Renal cortical epithelial cell (primary cell): ENCODE measurements around the gene PANK1. TPM values are rescaled to one million over a fixed set of nuclear protein-coding genes. Genes with fewer than 3 reads are reported as not detected.

Experiments
- DNase-seq: peaks from one replicate; pipeline ENCODE4 v3.0.0-alpha.2; 2011; ENCODE audit warnings: low read depth
- total RNA-seq: library from RNA; depleted of rRNA; stranded (reverse); fragments of >200 nt; gene quantifications from 2 replicates; pipeline ENCODE4 v1.2.3, GENCODE V29; 2014

Gene PANK1
- 14.6 and 25.3 TPM in 2 replicates for total RNA-seq

- DNase-seq = peak; percentile 56
Measured at GRCh38 chr10:89644967-89645741, at the start of gene PANK1. Gene PANK1 (minus strand): TSS chr10:89645242. CDS start chr10:89644891, 351 bp downstream.

- no peak for DNase-seq
Measured at GRCh38 chr10:89693176-89693575, 48.1 kb upstream of the PANK1 start.

- no peak for DNase-seq
Measured at GRCh38 chr10:89692416-89692815, 47.4 kb upstream of the PANK1 start.

GRCh38 chr10:89690027-89690426 lies 45.0 kb upstream of the PANK1 start:
- DNase-seq = no peak

GRCh38 chr10:89685936-89686335 lies 40.9 kb upstream of the PANK1 start:
- DNase-seq = no peak

GRCh38 chr10:89684604-89685003 lies 39.6 kb upstream of the PANK1 start:
- no peak for DNase-seq

GRCh38 chr10:89683883-89684282 lies 38.8 kb upstream of the PANK1 start:
- DNase-seq = no peak

GRCh38 chr10:89679986-89680385 lies 34.9 kb upstream of the PANK1 start:
- DNase-seq = peak; percentile 55

- DNase-seq = no peak
Measured at GRCh38 chr10:89677341-89677740, 32.3 kb upstream of the PANK1 start.

- peak; percentile 62 for DNase-seq
Measured at GRCh38 chr10:89670926-89671325, 25.9 kb upstream of the PANK1 start.

- DNase-seq = no peak
Measured at GRCh38 chr10:89669985-89670384, 24.9 kb upstream of the PANK1 start.

- peak; percentile 39 for DNase-seq
Measured at GRCh38 chr10:89668386-89669071, 23.5 kb upstream of the PANK1 start.

- DNase-seq = no peak
Measured at GRCh38 chr10:89666138-89666537, 21.1 kb upstream of the PANK1 start.

GRCh38 chr10:89665302-89665701 lies 20.3 kb upstream of the PANK1 start:
- no peak for DNase-seq

GRCh38 chr10:89664203-89664602 lies 19.2 kb upstream of the PANK1 start:
- DNase-seq = no peak

GRCh38 chr10:89663144-89663543 lies 18.1 kb upstream of the PANK1 start:
- no peak for DNase-seq

- no peak for DNase-seq
Measured at GRCh38 chr10:89662596-89662995, 17.6 kb upstream of the PANK1 start.

- no peak for DNase-seq
Measured at GRCh38 chr10:89659143-89660131, 14.4 kb upstream of the PANK1 start.

- no peak for DNase-seq
Measured at GRCh38 chr10:89657302-89657701, 12.3 kb upstream of the PANK1 start.

- no peak for DNase-seq
Measured at GRCh38 chr10:89655722-89656121, 10.7 kb upstream of the PANK1 start.

GRCh38 chr10:89653410-89653869 lies 8.4 kb upstream of the PANK1 start:
- DNase-seq = peak; percentile 97

- DNase-seq = peak; percentile 70
Measured at GRCh38 chr10:89652806-89653370, 7.8 kb upstream of the PANK1 start.
